Keratinocyte (primary cell): ENCODE results near the gene CEACAM19. TPM values are rescaled to one million over a fixed set of nuclear protein-coding genes. Genes with fewer than 3 reads are reported as not detected.
"Not testable (repeated sequence)": the region's sequence is repeated elsewhere in the genome, so short reads cannot be mapped to it uniquely, and the experiment has no call there.

Source experiments
- DNase-seq: peaks from one replicate; pipeline ENCODE4 v3.0.0-alpha.2; 2011; ENCODE audit warnings: low read depth, missing footprints, low spot score
- FAIRE-seq: peaks from 2 replicates; lab custom pipeline; 2011; peaks lifted over from hg19 to GRCh38; lab: Jason Lieb, UNC
- H2AFZ ChIP-seq: 2 replicates; pipeline ENCODE4 v1.6.0; 2012; ENCODE audit warnings: low read length, control low read depth, inconsistent platforms; ENCODE audit not compliant: control insufficient read depth
- H3K27ac ChIP-seq: 2 replicates; pipeline ENCODE4 v1.5.1; 2011; ENCODE audit warnings: low read length; ENCODE audit not compliant: control insufficient read depth, insufficient read depth
- H3K27me3 ChIP-seq: 3 replicates; pipeline ENCODE4 v1.6.0; 2011; ENCODE audit warnings: low read length; ENCODE audit not compliant: control insufficient read depth, insufficient read depth; ENCODE audit errors: extremely low read depth
- H3K36me3 ChIP-seq, 2 experiments: 2 replicates in 1 of 2; 3 replicates in 1 of 2; pipeline ENCODE4 v1.5.1; 2011; ENCODE audit warnings: low read length in 2 of 2, mild to moderate bottlenecking in 1 of 2; ENCODE audit not compliant: control insufficient read depth in 2 of 2, insufficient read depth in 2 of 2; ENCODE audit errors: extremely low read depth in 1 of 2
- H3K4me1 ChIP-seq: 3 replicates; pipeline ENCODE4 v1.5.1; 2011; ENCODE audit warnings: low read length; ENCODE audit not compliant: control insufficient read depth, insufficient read depth; ENCODE audit errors: extremely low read depth
- H3K4me2 ChIP-seq: 3 replicates; pipeline ENCODE4 v1.6.0; 2011; ENCODE audit warnings: low read depth, low read length; ENCODE audit not compliant: control insufficient read depth, insufficient read depth; ENCODE audit errors: extremely low read depth
- H3K4me3 ChIP-seq, 3 experiments: fragments of 200-600 bp in 1 of 3; sonication (generic) in 1 of 3; 2 replicates in 2 of 3; 3 replicates in 1 of 3; pipeline ENCODE4 v1.5.1; 2011 to 2016; ENCODE audit warnings: low read length in 3 of 3, mild to moderate bottlenecking in 3 of 3, control low read depth in 2 of 3, inconsistent platforms in 1 of 3, low read depth in 1 of 3, mixed read lengths in 1 of 3, mixed run types in 1 of 3, moderate library complexity in 1 of 3; ENCODE audit not compliant: control insufficient read depth in 2 of 3, insufficient read depth in 2 of 3; ENCODE audit errors: extremely low read depth in 1 of 3
- H3K79me2 ChIP-seq: 2 replicates; pipeline ENCODE4 v1.6.0; 2012; ENCODE audit warnings: low read length; ENCODE audit not compliant: control insufficient read depth, insufficient read depth
- H3K9ac ChIP-seq: 3 replicates; pipeline ENCODE4 v1.6.0; 2011; ENCODE audit warnings: low read length; ENCODE audit not compliant: control insufficient read depth, insufficient read depth; ENCODE audit errors: extremely low read depth
- H3K9me1 ChIP-seq: 3 replicates; pipeline ENCODE4 v1.6.0; 2011; ENCODE audit warnings: low read length; ENCODE audit not compliant: control insufficient read depth, insufficient read depth; ENCODE audit errors: extremely low read depth
- H3K9me3 ChIP-seq: 2 replicates; pipeline ENCODE4 v1.5.1; 2012; ENCODE audit warnings: low read depth, low read length; ENCODE audit not compliant: control insufficient read depth
- H4K20me1 ChIP-seq: 3 replicates; pipeline ENCODE4 v1.6.0; 2011; ENCODE audit warnings: low read length; ENCODE audit not compliant: control insufficient read depth, insufficient read depth; ENCODE audit errors: extremely low read depth
- CTCF ChIP-seq, 3 experiments: IDR thresholded peaks in 1 of 3; conservative IDR thresholded peaks in 1 of 3; optimal IDR thresholded peaks in 1 of 3; 2 replicates in 2 of 3; 3 replicates in 1 of 3; pipeline versions ENCODE3 to v1.5.1; 2011; ENCODE audit warnings: low read length in 3 of 3, mild to moderate bottlenecking in 3 of 3, moderate library complexity in 2 of 3, control low read depth in 1 of 3, inconsistent platforms in 1 of 3; ENCODE audit not compliant: insufficient read depth in 2 of 3; ENCODE audit errors: extremely low read depth in 1 of 3
- EZH2 ChIP-seq: IDR thresholded peaks from one replicate; pipeline ENCODE4 v1.6.1; 2012; ENCODE audit warnings: inconsistent platforms, mild to moderate bottlenecking, low read length, moderate library complexity
- dilution Hi-C: fragments of 300-500 bp; cut with MboI; formaldehyde crosslinking; loops from one replicate; pipeline ENCODE4 v1.7.0; 2020; ENCODE audit warnings: low sequenced_read_pairs; ENCODE audit not compliant: extremely low pct_ligation_motif_present
- polyA plus RNA-seq, 5 experiments: library from polyadenylated mRNA; depleted of rRNA in 3 of 5; stranded (reverse) in 3 of 5; stranded (forward) in 1 of 5; unstranded in 1 of 5; fragments of >200 nt; gene quantifications; 1 replicate in 1 of 5; 2 replicates in 3 of 5; 3 replicates in 1 of 5; pipeline versions ENCODE4 v1.2.1 to v1.2.3, GENCODE V29; 2011 to 2012; ENCODE audit warnings: missing spikeins in 2 of 5, low read depth in 1 of 5, low replicate concordance in 1 of 5

Gene CEACAM19
- polyA plus RNA-seq, 1 donor (not counting 4 experiments of a cell fraction or from before 2014, with no cell fraction given), result 3.7 TPM

GRCh38 chr19:44628793-44629192 lies 42.5 kb upstream of the CEACAM19 start:
- no peaks in the 10 kb centered on the region for H3K9me3 ChIP-seq
- no peaks in the 10 kb centered on the region for H3K79me2 ChIP-seq
- no peaks in the 10 kb centered on the region for H3K27me3 ChIP-seq
- H3K4me3 ChIP-seq, result no peak overlapping the region
- FAIRE-seq (no peak), DNase-seq (no peak)
- TF ChIP-seq EZH2 (no peak), CTCF (optimal IDR thresholded peaks at IDR 0.05 in 1 of 3, IDR thresholded peaks at IDR 0.05 in 1 of 3, conservative IDR thresholded peaks at IDR 0.05 in 1 of 3; ENCODE audit: extremely low read depth in 1 of 3, insufficient read depth in 2 of 3, low read length in 3 of 3) (no peak)
- H3K36me3 ChIP-seq, result no peaks in the 10 kb centered on the region
- peaks cover 2% of the 10 kb centered on the region for H3K9me1 ChIP-seq
- H3K27ac ChIP-seq, result no peak overlapping the region
- no peak overlapping the region for H2AFZ ChIP-seq
- H3K4me2 ChIP-seq, result no peak overlapping the region
- no peak overlapping the region for H3K9ac ChIP-seq
- H4K20me1 ChIP-seq, result no peaks in the 10 kb centered on the region
- H3K4me1 ChIP-seq, result peaks cover 25% of the 10 kb centered on the region
- dilution Hi-C loops, result no loop called here

- H3K9me3 ChIP-seq, H3K27me3 ChIP-seq, FAIRE-seq, H4K20me1 ChIP-seq, H3K9ac ChIP-seq, dilution Hi-C loops, DNase-seq, H2AFZ ChIP-seq, H3K4me3 ChIP-seq, H3K36me3 ChIP-seq, H3K79me2 ChIP-seq, H3K4me2 ChIP-seq, H3K9me1 ChIP-seq, H3K27ac ChIP-seq: not testable (repeated sequence)
- H3K4me1 ChIP-seq, result peaks cover 23% of the 10 kb centered on the region
Measured at GRCh38 chr19:44631611-44632010, 39.7 kb upstream of the CEACAM19 start.

GRCh38 chr19:44634058-44634457 lies 37.2 kb upstream of the CEACAM19 start:
- dilution Hi-C loops, H3K9ac ChIP-seq, H4K20me1 ChIP-seq, H3K9me3 ChIP-seq, H2AFZ ChIP-seq, DNase-seq, H3K79me2 ChIP-seq, H3K4me2 ChIP-seq, FAIRE-seq, H3K9me1 ChIP-seq, H3K27me3 ChIP-seq, H3K4me3 ChIP-seq, H3K27ac ChIP-seq, H3K36me3 ChIP-seq: not testable (repeated sequence)
- H3K4me1 ChIP-seq, result peaks cover 27% of the 10 kb centered on the region
